ENCODE results near the gene KCNJ12.
"Not testable (repeated sequence)": the region's sequence is repeated elsewhere in the genome, so short reads cannot be mapped to it uniquely, and the experiment has no call there.

KCNJ12 gene

DNA sequence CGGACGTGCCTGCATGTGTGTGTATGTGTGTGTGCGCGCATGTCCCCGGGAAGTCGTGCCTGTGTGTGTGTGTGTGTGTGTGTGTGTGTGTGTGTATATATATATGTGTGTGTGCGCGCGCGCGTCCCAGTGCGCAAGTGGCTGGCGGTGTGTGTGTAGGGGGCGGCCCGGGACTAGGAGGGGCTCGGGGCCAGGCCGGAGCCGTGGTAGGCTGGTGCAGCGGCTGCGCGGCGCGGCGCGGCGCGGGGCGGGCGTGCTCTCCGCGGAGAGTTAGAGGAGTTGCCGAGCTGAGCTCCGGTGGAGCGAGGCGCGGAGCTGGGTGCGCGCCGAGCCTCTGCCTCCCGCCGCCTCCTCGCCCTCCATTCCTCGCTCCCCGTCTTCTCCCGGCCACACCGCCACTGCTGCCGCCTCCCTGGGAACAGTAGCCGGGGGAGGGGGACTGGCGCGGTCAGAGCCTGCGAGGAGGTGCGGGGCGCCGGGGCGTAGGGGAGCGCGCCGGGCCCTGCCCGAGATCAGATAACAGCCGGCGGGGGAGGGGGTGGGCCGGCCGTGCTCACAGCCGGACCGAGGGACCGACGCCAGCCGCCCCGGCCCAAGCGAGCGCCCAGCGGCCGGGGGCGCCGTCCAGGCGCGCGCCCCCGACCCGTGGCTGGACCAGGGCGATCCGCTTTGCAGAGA is at the start of gene KCNJ12:
KCNJ12 (plus strand) TSS at position 277 of the 678 bp plus-strand sequence. CDS start 38,986 bp downstream, outside the sequence.
- peak in 1 of 2 experiments; percentile 33 for DNase-seq

DNA sequence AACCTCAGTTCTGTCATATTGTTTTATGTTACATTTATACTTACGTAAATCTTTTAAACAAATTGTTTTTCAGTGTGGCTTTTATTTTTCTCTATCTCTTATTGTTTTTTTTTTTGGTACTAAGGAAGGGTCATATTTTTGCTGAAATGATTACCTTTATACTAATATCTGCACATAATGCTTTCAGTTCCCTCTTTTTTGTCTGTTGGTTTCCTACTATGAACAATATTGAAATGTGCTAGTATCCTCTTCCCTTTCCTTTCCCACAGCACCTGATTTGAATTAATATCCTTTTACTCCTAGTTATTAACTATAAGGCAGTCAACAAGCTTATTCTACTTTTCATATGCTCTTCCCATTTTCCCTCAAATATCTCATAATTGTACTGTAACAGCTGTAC is 48.2 kb upstream of the KCNJ12 start:
- DNase-seq, result not testable (repeated sequence)

DNA sequence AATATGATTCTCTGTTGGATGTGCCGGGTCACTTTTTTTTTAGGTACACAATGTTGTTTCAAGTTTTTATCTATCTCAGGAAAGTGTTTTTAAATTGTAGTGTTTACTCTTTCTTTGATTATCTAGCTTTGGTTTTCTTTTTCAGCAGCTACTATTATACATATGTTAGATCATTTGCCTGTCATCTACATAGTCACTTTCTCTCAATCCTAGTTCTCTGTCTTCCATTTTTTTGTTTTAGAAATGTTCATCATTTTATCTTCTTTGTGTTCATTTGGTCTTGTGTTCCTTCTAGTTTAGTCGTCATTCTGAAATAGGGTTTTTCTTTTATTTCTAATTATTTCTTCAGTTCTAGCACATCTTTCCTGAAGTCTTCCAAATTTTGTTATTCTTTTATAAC is 47.4 kb upstream of the KCNJ12 start:
- DNase-seq, result not testable (repeated sequence)

DNA sequence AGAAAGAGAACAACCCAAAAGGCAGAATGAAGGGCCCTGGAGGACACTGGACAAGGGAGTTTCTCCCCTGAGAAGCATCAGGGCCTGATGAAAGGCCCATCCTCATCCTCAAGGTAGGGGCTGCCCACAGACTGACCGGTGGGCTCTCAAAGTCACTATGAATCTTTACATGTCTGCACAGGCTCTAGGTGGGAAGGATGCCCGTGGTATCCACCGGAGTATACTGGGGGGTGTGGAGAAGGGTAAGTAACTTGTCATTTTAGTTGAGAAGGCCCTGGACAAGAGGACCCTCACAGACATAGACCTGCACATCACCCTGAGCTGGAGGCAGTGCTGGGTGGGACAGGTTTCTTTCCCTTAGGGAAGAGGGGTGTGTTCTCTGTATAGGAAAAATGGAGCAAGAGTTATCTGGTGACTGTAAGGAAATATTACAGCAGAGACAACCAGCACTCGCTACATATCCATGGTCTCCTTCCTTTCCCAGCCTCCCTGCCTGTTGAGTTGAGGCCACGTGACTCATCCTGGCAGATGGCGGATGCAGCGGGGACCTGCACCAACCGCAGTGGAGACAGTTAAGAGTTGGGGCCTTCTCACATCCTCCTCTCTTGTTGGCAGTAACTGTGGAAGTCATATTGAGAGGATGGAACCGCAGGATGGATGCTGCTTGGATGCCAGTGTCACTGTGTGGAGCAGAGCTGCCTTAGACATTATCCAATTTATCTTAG is 45.6 kb upstream of the KCNJ12 start:
- no peak for DNase-seq

DNA sequence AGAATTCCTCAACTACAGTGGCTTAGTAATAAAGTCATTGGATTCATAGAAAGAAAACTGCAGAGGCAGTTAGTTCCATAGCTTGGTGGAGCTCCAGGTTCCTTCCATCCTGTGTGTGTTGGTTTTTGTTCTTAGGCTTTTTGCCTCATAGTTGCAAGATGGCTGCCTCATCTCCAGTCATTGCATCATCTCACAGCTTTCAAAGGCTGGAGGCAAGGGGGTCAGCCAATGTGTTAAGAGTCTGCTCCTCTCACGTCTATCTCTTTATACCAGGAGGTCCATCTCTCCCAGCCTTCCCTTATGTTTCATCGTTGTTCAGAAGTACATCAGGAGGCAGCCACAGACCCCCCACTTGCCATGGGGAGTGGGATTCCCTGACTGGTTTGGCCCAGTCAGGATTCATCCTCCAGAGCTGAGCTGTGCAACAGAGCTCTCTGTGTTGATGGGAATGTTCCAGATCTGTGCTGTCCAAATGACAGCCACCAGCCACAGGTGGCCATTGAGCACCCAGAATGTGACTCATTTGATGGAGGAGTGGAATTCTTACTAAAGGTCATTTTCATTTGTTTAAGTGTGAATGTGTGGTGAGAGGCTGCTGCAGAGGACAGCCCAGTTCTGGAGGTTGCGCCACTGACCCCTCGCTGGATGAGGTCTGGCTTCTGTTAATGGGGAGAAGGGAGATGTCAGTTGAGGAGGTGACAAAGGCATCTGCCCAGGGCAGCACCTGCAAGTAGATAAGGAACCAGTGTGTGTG is 39.4 kb upstream of the KCNJ12 start:
- DNase-seq, result not testable (repeated sequence)

DNA sequence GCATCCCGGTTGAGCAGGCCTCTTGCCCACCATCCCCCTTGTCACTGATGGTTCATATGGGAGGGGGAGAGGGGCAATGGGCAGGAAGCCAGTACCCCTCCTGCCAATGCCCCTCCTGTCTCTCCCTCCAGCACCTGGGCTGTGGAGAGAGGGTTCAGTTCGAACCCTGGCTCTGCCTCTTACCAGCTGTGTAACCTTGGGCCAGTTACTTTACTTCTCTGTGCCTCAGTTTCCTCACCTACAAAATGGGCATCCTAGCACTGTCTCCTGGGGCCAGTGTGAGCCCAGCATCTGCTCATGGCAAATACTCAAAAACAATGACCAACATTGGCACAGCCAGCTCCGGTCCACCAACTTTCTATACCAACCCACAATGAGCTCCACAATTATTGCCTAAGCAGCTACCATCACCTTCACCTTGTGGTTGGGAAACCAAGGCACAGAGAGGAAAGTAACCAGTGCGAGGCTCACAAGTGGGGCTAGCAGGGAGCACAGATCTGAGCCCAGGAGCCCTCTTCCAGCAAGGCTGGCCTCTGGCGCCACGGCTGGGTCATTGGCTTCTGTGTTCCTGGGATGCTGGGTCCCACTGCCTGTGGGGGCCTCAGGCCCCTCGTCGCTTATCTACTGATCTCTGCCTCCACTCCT is 38.1 kb upstream of the KCNJ12 start:
- DNase-seq, result not testable (repeated sequence)

DNA sequence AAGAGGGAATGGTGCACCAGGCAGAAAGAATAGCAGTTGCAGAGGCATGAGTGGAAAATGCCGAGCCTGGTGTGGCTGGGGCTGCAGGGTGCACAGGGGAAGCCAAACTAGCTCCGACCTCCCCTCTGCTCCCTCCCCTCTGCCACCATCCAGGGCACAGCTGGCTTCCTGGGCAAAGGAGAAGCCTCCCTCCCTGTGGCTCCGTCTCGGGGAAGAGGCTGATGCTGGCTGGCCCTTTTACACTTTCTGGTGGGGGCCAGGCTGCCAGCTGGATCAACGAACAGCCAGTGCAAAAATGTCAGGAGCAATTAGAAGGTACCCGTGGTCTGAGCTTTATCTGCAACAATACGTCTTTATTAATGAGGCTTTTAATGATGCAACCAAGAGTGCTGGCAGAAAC is 37.1 kb upstream of the KCNJ12 start:
- DNase-seq, result peak in 1 of 2 experiments; percentile 20

DNA sequence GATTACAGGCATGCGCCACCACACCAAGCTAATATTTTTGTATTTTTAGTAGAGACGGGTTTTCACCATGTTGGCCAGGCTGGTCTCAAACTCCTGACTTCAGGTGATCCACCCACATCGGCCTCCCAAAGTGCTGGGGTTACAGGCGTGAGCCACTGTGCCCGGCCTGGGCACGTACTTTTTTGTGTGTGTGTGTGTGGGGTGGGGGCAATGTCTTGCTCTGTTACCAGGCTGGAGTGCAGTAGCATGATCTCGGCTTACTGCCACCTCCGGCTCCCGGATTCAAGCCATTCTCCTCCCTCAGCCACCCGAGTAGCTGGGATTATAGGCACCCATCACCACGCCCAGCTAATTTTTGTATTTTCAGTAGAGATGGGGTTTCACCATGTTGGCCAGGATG is 36.6 kb upstream of the KCNJ12 start:
- DNase-seq, result not testable (repeated sequence)

DNA sequence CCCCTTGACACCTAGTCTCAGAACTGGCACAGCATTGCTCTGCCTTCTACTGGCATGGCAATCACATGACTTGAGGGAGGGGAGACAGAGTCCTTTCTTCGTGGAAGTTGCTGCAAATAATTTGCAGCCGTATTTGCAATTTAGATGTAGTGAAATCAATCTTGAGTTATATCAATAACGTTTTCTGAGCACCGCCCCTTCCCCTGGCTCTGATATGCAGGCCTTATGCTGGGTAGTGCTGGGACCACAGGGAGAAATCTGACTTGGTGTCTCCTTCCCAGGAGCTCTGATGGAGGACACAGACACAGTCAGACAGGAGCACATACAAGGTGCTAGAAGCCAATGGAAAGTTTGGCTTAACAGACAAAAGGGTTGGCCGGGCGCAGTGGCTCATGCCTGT is 35.8 kb upstream of the KCNJ12 start:
- DNase-seq, result not testable (repeated sequence)

DNA sequence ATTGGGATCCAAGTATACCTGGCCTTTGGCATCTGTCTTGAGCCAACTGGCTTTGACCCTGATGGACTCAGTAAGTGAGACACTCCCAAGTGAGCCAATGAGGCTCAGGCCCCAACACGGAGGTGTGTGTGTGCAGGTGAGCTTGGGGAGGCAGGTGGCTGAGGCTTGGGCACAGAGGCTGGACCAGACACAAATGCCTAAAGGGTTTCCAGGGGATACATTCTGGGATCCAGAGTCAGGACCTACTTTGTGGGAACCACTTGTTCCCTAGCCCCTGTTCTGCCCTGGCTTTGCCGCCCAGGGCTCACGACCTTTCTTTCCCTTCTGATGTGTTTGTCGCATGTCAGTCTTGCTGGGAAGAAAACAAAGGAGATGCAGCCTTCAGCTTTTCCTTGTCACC is 34.9 kb upstream of the KCNJ12 start:
- not testable (repeated sequence) for DNase-seq

DNA sequence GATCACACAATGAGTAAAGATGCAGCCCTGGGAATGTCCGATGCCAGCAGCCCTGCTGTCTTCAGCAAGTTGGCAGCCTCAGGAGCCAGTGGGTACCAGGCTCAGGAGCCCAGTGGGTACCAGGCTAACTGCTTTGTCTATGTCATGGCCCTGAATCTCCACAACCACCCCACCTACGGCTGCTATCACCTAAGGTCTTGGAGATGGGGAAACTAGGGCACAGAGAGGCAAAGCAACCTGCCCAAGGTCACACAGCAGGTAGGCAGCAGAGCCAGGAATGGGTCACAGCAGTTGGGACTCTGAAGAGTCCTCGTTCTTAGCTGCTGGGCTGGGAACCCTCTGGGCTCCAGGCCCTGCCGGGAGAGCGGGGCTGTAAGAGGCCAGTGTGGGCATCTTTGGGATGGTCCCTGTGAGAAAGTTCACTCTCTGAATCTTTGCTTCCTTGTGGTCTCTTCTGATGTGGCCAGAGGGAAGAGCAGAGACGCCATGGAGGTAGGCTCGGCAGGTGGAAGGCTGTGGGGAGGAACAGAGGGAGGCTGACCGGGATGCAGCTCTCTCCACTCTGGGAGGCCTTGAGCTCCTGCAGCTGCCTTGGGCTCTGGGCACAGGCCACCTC is 34.1 kb upstream of the KCNJ12 start:
- not testable (repeated sequence) for DNase-seq

DNA sequence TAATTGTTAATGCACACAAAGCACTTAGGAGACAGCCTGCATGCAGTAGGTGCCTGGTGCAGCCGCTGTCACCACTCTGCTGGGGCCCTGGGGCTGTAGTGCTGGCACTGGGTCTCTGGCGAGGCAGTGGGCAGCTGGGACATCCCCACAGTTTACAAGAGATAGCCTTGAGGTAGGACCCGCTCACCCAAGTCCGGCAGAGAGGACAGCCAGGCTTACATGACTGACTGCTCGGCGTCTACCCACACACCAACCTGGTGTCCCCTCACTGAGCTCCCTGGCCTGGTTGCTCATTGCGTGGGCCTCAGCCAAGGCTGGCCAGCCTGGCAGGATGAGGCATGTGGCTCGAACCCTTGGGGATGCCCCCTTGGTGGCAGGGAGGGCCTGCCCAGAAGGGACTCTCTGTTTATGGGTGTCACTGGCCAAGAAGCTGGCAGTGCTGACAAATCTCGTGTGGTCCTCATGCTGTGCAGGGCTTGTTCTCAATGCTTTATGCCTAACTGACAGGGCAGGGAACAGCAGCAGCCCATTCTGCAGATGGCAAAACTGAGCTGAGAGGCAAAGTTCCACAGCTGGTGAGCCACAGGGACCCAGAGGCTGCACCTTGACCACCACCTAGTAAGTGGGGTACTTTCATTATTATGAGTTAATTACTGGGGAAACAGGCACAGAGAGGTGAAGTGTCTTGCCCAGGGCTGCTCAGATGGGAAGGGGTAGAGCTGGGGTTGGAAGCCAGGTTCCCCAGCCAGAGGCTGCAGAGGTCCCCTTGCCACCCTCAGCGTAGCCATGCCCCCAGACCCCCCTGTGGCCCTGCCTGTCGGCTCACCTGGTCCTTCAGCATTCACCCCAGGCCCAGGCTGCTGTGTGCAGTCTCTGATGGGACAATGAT is 32.9 kb upstream of the KCNJ12 start:
- DNase-seq, result not testable (repeated sequence)

DNA sequence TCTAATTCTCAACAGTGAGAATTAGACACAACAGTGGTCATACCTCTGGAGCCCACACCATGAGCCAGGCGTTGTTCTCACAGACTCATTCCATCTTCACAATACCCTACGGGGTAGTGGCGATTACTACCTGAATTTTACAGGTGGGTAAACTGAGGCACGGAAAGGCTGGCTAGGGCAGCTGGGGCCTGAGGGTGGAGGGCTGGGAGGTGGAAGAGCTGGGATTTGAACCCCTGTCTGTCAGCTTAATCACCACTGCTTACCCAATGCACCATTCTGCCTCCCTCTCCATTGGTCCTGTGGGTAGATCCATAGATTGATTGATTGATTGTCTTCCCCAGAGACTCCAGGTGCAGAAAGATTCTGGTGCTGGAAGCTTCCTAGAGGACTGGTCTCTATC is 31.4 kb upstream of the KCNJ12 start:
- not testable (repeated sequence) for DNase-seq

DNA sequence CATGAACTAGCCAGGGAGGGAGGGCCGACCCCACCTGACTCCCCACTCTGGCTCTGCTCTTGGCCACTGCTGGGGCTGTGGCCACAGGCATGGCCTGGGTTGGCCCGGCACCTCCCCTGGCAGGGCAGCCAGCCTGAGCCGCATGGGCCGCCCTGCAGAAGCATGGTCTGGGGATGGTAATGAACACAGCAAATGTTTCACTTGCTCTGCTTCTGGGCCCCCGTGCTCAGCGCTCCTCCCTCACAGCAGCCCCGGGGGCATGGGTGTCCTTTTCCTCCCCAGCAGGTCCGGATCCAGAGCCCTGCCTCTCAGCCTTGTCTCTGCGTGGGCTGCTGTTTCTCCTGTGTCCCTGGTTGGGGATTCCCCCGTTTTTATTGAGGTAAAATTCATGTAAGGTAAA is 30.9 kb upstream of the KCNJ12 start:
- DNase-seq, result no peak

DNA sequence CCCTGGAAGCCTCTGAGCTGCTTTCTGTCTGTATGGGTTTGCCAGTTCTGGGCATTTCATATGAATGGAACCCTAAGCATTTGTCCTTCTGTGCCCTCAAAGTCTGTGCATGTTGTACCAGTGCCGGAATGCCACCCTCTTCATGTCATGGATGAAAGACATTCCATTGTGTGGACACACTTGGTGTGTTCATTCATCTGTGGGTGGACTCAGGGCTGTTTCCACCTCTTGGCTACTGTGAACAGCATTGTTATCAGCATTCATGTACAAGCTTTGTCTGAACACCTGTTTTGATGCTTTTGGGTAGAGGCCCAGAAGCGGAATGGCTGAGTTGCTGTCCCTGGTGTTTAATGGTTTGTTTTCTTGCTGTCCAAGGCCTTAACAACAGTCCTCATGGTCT is 30.1 kb upstream of the KCNJ12 start:
- not testable (repeated sequence) for DNase-seq

DNA sequence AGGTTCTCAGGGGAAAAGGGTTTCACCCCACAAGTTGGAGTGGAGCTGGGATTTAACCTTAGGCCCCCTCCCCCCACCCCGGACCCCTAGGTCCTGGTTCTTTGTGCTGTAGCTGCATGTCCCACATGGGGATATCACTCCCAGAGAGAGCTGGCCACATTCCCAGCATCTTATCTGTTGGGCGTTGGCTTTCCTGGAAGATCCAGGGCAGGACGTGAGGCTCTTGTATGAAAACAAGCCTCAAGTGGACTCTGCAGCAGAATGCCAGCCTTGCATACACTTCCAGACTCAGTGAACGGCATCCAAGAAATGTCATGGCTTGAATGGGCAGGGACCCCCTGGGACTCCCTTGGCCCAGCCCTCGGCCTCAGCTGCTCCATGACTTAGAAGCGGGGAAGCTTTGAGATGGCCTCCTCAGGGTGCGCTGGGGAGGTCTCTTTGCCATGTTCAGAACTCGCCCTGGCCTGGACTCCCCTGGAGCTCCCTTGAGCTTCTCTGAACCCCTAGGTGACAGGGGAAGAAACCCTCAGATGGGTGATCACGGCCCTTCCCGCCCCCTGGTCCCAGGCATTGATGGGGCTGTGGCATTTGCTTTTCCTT is 29.4 kb upstream of the KCNJ12 start:
- DNase-seq, result not testable (repeated sequence)

DNA sequence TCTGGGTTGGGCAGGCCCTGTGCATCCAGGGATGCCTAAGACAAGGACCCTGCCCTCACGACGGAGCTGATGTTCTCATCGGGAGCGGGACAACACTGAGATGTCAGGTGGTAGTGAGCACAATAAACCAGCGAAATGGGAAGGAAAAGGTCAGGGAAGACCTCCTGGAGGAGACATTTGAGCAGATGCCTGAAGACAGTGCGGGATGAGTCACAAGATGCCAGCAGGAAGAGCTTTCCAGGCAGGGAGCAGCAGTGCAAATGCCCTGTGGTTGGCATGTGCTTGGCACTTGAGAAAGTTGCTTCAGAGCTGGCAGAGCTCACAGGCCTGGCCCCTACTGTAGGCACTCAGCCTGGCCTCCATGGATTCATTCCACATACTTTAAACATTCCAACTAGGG is 28.5 kb upstream of the KCNJ12 start:
- not testable (repeated sequence) for DNase-seq

DNA sequence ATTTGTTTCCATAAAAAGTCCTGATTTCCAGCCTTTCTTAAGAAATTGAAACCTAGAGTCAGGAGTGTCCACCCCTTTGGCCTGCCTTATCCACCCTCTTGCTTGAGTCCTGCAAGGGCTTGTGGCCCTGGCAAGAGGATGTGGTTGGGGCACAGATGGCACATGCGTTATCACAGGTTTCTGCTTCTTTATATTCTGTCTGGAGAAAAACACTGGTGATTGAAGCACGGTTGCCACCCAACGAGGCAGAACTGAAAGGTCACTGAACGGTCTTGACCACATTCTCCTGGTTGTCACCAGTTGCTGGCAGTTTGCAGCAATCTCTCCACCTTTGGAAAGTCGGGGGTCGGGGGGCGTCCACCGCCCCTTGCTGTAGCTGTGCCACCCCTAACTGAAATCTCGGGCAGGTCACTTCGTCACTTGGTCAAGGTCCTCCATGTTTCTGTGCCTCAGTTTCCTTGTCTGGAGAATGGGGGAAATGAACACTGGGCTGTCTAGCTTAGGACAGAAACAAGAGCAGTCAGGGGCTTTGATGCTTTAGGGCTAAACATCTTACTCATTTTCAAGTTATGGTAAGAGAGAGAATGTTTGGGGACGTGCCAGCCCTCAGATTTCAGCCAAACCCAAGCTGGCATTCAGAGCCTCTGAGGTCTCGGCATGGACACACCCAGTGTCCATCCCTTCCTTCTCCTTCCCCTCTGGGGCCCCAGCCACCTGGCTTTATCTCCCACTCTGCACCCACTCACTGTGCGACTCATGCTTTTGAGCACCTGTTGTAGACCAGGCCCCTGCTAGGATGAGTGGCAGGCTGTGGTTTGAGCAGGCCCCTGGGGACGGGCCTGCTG is 27.9 kb upstream of the KCNJ12 start:
- DNase-seq, result not testable (repeated sequence)

DNA sequence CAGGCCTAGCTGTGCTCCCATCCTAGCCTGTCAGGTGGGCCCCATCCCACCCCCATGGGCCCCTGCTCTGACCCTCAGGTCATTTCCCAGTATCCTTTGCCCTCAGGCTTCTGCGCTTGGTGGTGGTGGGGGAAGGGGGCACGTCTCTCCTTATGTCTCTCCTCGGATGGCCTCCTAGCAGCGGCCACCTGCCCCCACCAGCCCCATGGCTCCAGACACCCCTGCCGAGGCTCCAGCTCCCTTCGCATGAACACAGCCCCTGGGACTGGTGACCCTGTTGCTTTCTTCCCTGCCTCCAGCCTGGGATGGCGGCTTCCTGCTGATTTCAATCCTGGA is 27.3 kb upstream of the KCNJ12 start:
- not testable (repeated sequence) for DNase-seq

DNA sequence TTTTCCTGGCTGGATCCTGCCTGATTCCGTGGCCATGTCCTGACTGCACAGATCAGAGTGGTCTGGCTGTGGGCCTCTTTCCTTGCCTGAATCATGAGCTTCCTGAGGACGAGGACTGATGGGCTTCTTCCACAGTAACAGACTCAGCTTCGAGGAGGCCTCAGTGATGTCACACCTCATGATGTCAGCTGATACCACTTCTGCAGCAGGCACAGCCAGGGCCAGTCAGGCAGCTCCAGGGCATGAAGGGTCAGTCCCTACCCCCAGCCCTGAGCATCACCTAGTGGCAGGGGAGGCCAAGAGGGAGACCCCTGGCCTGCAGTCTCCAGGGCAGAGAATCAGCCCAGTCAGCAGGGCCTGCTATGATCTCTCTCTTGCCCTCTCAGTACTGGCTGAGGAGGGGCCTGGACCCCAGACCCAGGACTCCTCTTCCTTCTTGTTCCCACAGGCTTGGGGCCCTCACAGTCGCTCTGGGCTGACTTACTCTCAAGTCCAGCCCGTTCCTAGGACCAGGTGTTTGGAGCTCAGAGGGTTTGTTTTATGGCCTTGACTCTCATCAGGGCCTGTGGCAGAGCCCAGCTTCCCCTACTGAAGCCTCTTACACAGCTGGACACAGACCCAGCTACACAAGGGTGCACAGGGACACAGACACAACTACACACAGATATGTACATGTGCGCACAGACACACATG is 26.7 kb upstream of the KCNJ12 start:
- not testable (repeated sequence) for DNase-seq
